ENCODE measurements around the gene ECT2.

The ECT2 gene

GRCh38 chr3:172782235-172782634 is 31.7 kb downstream of the ECT2 start:
- no peak for DNase-seq (ENCODE audit: low read depth)
- no peak for TF ChIP-seq CTCF (IDR thresholded peaks at IDR 0.05; ENCODE audit: insufficient read depth, low read depth, low read length, missing control alignments)
- H3K4me3 ChIP-seq (ENCODE audit: low read length): no peak overlapping the region

- TF ChIP-seq CTCF (IDR thresholded peaks at IDR 0.05; ENCODE audit: insufficient read depth, low read depth, low read length, missing control alignments): no peak
- H3K4me3 ChIP-seq (ENCODE audit: low read length): no peak overlapping the region
- no peak for DNase-seq (ENCODE audit: low read depth)
These were observed 35.5 kb downstream of the ECT2 start for GRCh38 chr3:172786036-172786435.

- DNase-seq (ENCODE audit: low read depth): no peak
- no peak overlapping the region for H3K4me3 ChIP-seq (ENCODE audit: low read length)
- no peak for TF ChIP-seq CTCF (IDR thresholded peaks at IDR 0.05; ENCODE audit: insufficient read depth, low read depth, low read length, missing control alignments)
These were observed 36.5 kb downstream of the ECT2 start for GRCh38 chr3:172787019-172787418.

- H3K4me3 ChIP-seq (ENCODE audit: low read length): no peak overlapping the region
- no peak for TF ChIP-seq CTCF (IDR thresholded peaks at IDR 0.05; ENCODE audit: insufficient read depth, low read depth, low read length, missing control alignments)
- DNase-seq (ENCODE audit: low read depth): peak; percentile 26
These were observed 37.2 kb downstream of the ECT2 start for GRCh38 chr3:172787746-172788145.

GRCh38 chr3:172799246-172799645 is 48.7 kb downstream of the ECT2 start:
- no peak for DNase-seq (ENCODE audit: low read depth)
- no peak overlapping the region for H3K4me3 ChIP-seq (ENCODE audit: low read length)
- no peak for TF ChIP-seq CTCF (IDR thresholded peaks at IDR 0.05; ENCODE audit: insufficient read depth, low read depth, low read length, missing control alignments)

GRCh38 chr3:172800156-172800555 is 49.6 kb downstream of the ECT2 start:
- peak; percentile 11 for DNase-seq (ENCODE audit: low read depth)

More at GRCh38 chr3:172800156-172800555, 49.6 kb downstream of the ECT2 start:
- H3K4me3 ChIP-seq (ENCODE audit: low read length): no peak overlapping the region
- TF ChIP-seq CTCF (IDR thresholded peaks at IDR 0.05; ENCODE audit: insufficient read depth, low read depth, low read length, missing control alignments): no peak
